SU-DHL-6 (cell line): ENCODE measurements around the gene STX8.
A peak's percentile ranks its signal among the peaks of the same experiment; 100 is the strongest.

ENCODE experiments used
- CTCF ChIP-seq: fragments of 200-600 bp; sonication (generic); IDR thresholded peaks from one replicate; pipeline ENCODE4 v1.5.1; 2017; ENCODE audit warnings: antibody characterized with exemption, mild to moderate bottlenecking, low read length, moderate library complexity; ENCODE audit not compliant: insufficient read depth, poor library complexity, severe bottlenecking
- EZH2phosphoT487 ChIP-seq: fragments of 200-600 bp; sonication (generic), shearing (Covaris generic); conservative IDR thresholded peaks from 2 replicates; pipeline ENCODE4 v1.6.1; 2018; ENCODE audit warnings: mild to moderate bottlenecking, antibody characterized with exemption, low read length, moderate library complexity, mixed read lengths

GRCh38 chr17:9292561-9292941 lies 283.1 kb downstream of the STX8 start:
- TF ChIP-seq CTCF (peak; percentile 2), EZH2phosphoT487 (no peak)
